ENCODE data around the gene DUT.

Gene DUT

GRCh38 chr15:48360841-48361240 is 29.6 kb downstream of the DUT start:
- H3K27ac ChIP-seq: no peak overlapping the region
- TF ChIP-seq ZFX (IDR thresholded peaks at IDR 0.05) (no peak), CTCF (conservative IDR thresholded peaks at IDR 0.05) (no peak)

GRCh38 chr15:48361685-48362084 is 30.5 kb downstream of the DUT start:
- no peak overlapping the region for H3K27ac ChIP-seq
- TF ChIP-seq CTCF (conservative IDR thresholded peaks at IDR 0.05) (no peak), ZFX (IDR thresholded peaks at IDR 0.05) (no peak)

GRCh38 chr15:48363474-48363873 is 32.2 kb downstream of the DUT start:
- no peak for TF ChIP-seq CTCF (conservative IDR thresholded peaks at IDR 0.05)
- no peak overlapping the region for H3K27ac ChIP-seq

- TF ChIP-seq ZFX (IDR thresholded peaks at IDR 0.05) (no peak), CTCF (conservative IDR thresholded peaks at IDR 0.05) (no peak)
- H3K27ac ChIP-seq: no peak overlapping the region
Measured at GRCh38 chr15:48365575-48365974, 34.3 kb downstream of the DUT start.

- no peak overlapping the region for H3K27ac ChIP-seq
- TF ChIP-seq ZFX (IDR thresholded peaks at IDR 0.05): no peak
- no peak for TF ChIP-seq CTCF (conservative IDR thresholded peaks at IDR 0.05)
Measured at GRCh38 chr15:48366584-48367312, 35.5 kb downstream of the DUT start.

GRCh38 chr15:48367483-48367882 is 36.3 kb downstream of the DUT start:
- no peak overlapping the region for H3K27ac ChIP-seq
- TF ChIP-seq ZFX (IDR thresholded peaks at IDR 0.05) (no peak), CTCF (conservative IDR thresholded peaks at IDR 0.05) (no peak)

- TF ChIP-seq CTCF (conservative IDR thresholded peaks at IDR 0.05) (no peak), ZFX (IDR thresholded peaks at IDR 0.05) (no peak)
- H3K27ac ChIP-seq: no peak overlapping the region
Measured at GRCh38 chr15:48370460-48370859, 39.2 kb downstream of the DUT start.

Data from C4-2B (cell line).